H1 (cell line): ENCODE results near the gene ATXN8OS. TPM values are rescaled to one million over a fixed set of nuclear protein-coding genes. Genes with fewer than 3 reads are reported as not detected.

ENCODE experiments used
- CTCF ChIA-PET: fragments of 300-600 bp; sonication (Branson Sonifier 250); formaldehyde crosslinking; loops from one replicate; lab custom pipeline; 2021; ENCODE audit not compliant: partially characterized antibody; lab: Charles Lee
- POLR2A ChIA-PET: fragments of 300-600 bp; sonication (Branson Sonifier 250); formaldehyde crosslinking; loops from one replicate; lab custom pipeline; 2021; ENCODE audit warnings: inconsistent platforms; ENCODE audit not compliant: partially characterized antibody; lab: Charles Lee
- DNase-seq, 2 experiments: peaks; one replicate each; pipeline versions ENCODE4 v3.0.0 to v3.0.0-alpha.2; 2010 to 2022; ENCODE audit warnings: low spot score in 2 of 2, low read depth in 1 of 2, mixed read lengths in 1 of 2
- FAIRE-seq: peaks from 2 replicates; lab custom pipeline; 2011; peaks lifted over from hg19 to GRCh38; lab: Jason Lieb, UNC
- H2AFZ ChIP-seq: 2 replicates; pipeline ENCODE4 v1.8.1; 2012; ENCODE audit warnings: low read length, inconsistent platforms
- H2AK5ac ChIP-seq: 2 replicates; pipeline ENCODE4 v1.6.1; 2013; ENCODE audit warnings: low read depth, low read length
- H2BK120ac ChIP-seq: replicated peaks from 2 replicates; pipeline ENCODE3; 2013; ENCODE audit warnings: low read depth, low read length, inconsistent platforms
- H2BK12ac ChIP-seq: 2 replicates; pipeline ENCODE4 v1.6.1; 2013; ENCODE audit warnings: low read depth, low read length
- H2BK15ac ChIP-seq: 2 replicates; pipeline ENCODE4 v1.6.1; 2013; ENCODE audit warnings: low read length
- H2BK20ac ChIP-seq: 2 replicates; pipeline ENCODE4 v1.6.1; 2013; ENCODE audit warnings: low read length
- H2BK5ac ChIP-seq: 2 replicates; pipeline ENCODE4 v1.6.1; 2013; ENCODE audit warnings: low read depth, low read length
- H3K14ac ChIP-seq: 2 replicates; pipeline ENCODE4 v1.6.1; 2013; ENCODE audit warnings: inconsistent platforms; ENCODE audit not compliant: insufficient read length
- H3K18ac ChIP-seq: 2 replicates; pipeline ENCODE4 v1.6.1; 2013; ENCODE audit warnings: low read length; ENCODE audit errors: extremely low read depth
- H3K23ac ChIP-seq: 2 replicates; pipeline ENCODE4 v1.6.1; 2013; ENCODE audit warnings: inconsistent platforms; ENCODE audit not compliant: insufficient read length
- H3K23me2 ChIP-seq: 2 replicates; pipeline ENCODE4 v1.6.1; 2013; ENCODE audit warnings: low read depth, low read length
- H3K27ac ChIP-seq: 2 replicates; pipeline ENCODE4 v1.6.1; 2011; ENCODE audit warnings: low read depth, low read length, inconsistent platforms
- H3K27me3 ChIP-seq, 4 experiments: replicated peaks in 1 of 4; 1 replicate in 1 of 4; 2 replicates in 3 of 4; pipeline versions ENCODE4 v1.6.1 to v1.8.1; 2011 to 2013; ENCODE audit warnings: low read length in 3 of 4, mild to moderate bottlenecking in 3 of 4, inconsistent platforms in 2 of 4, mixed read lengths in 2 of 4, moderate library complexity in 1 of 4; ENCODE audit not compliant: control insufficient read depth in 3 of 4, insufficient read depth in 3 of 4; ENCODE audit errors: extremely low read depth in 1 of 4
- H3K36me3 ChIP-seq, 4 experiments: 2 replicates each; pipeline versions ENCODE4 v1.6.1 to v1.8.1; 2011 to 2013; ENCODE audit warnings: mild to moderate bottlenecking in 4 of 4, low read length in 3 of 4, moderate library complexity in 2 of 4, control low read depth in 1 of 4, inconsistent platforms in 1 of 4; ENCODE audit not compliant: insufficient read depth in 4 of 4, control insufficient read depth in 2 of 4
- H3K4ac ChIP-seq: replicated peaks from 2 replicates; pipeline ENCODE3; 2013; ENCODE audit warnings: low read length, low read depth, mixed read lengths, inconsistent platforms; ENCODE audit not compliant: insufficient read length
- H3K4me1 ChIP-seq, 4 experiments: replicated peaks in 1 of 4; 1 replicate in 1 of 4; 2 replicates in 3 of 4; pipeline versions ENCODE4 v1.6.1 to v1.8.1; 2011 to 2013; ENCODE audit warnings: low read length in 3 of 4, inconsistent platforms in 2 of 4, mixed read lengths in 1 of 4; ENCODE audit not compliant: insufficient read depth in 4 of 4, control insufficient read depth in 3 of 4
- H3K4me2 ChIP-seq, 2 experiments: 2 replicates each; pipeline versions ENCODE4 v1.6.1 to v1.8.1; 2011 to 2013; ENCODE audit warnings: low read depth in 2 of 2, low read length in 2 of 2, control low read depth in 1 of 2, inconsistent platforms in 1 of 2, mild to moderate bottlenecking in 1 of 2; ENCODE audit not compliant: insufficient read depth in 1 of 2
- H3K4me3 ChIP-seq, 4 experiments: fragments of 200-600, 300-600 bp in 1 of 4; sonication (generic), shearing (Covaris generic), sonication (Bioruptor Twin) in 1 of 4; 2 replicates each; pipeline versions ENCODE4 v1.5.1 to v1.8.1; 2011 to 2016; ENCODE audit warnings: low read length in 4 of 4, low read depth in 3 of 4, control low read depth in 2 of 4, inconsistent platforms in 2 of 4, mild to moderate bottlenecking in 2 of 4, mixed read lengths in 1 of 4, moderate library complexity in 1 of 4; ENCODE audit not compliant: insufficient read depth in 2 of 4; ENCODE audit errors: extremely low read depth in 1 of 4
- H3K56ac ChIP-seq: replicated peaks from 2 replicates; pipeline ENCODE3; 2013; ENCODE audit warnings: low read depth, mild to moderate bottlenecking, mixed read lengths, low read length, inconsistent platforms; ENCODE audit not compliant: insufficient read length
- H3K79me1 ChIP-seq: 2 replicates; pipeline ENCODE4 v1.6.1; 2013; ENCODE audit warnings: low read depth, low read length, control low read depth
- H3K79me2 ChIP-seq, 2 experiments: 2 replicates each; pipeline versions ENCODE4 v1.6.1 to v1.8.1; 2012 to 2013; ENCODE audit warnings: low read length in 2 of 2, mild to moderate bottlenecking in 2 of 2, inconsistent platforms in 1 of 2; ENCODE audit not compliant: insufficient read depth in 2 of 2, control insufficient read depth in 1 of 2
- H3K9ac ChIP-seq, 4 experiments: replicated peaks in 1 of 4; 1 replicate in 1 of 4; 2 replicates in 3 of 4; pipeline versions ENCODE4 v1.6.1 to v1.8.1; 2011 to 2013; ENCODE audit warnings: low read depth in 3 of 4, low read length in 3 of 4, control low read depth in 2 of 4, mild to moderate bottlenecking in 2 of 4, moderate library complexity in 2 of 4, inconsistent platforms in 1 of 4; ENCODE audit errors: extremely low read depth in 1 of 4
- H3K9me3 ChIP-seq, 2 experiments: 2 replicates each; pipeline versions ENCODE4 v1.6.1 to v1.8.1; 2012 to 2013; ENCODE audit warnings: mild to moderate bottlenecking in 2 of 2, moderate library complexity in 2 of 2, control low read depth in 1 of 2, inconsistent platforms in 1 of 2, low read depth in 1 of 2, low read length in 1 of 2, mixed read lengths in 1 of 2; ENCODE audit not compliant: insufficient read depth in 2 of 2
- H4K20me1 ChIP-seq, 2 experiments: replicated peaks in 1 of 2; 2 replicates each; pipeline versions ENCODE3 to v1.8.1; 2011 to 2013; ENCODE audit warnings: inconsistent platforms in 2 of 2, low read length in 2 of 2, mild to moderate bottlenecking in 1 of 2; ENCODE audit not compliant: insufficient read depth in 2 of 2, control insufficient read depth in 1 of 2
- H4K5ac ChIP-seq: 2 replicates; pipeline ENCODE4 v1.6.1; 2013; ENCODE audit warnings: low read length, low read depth, mixed read lengths, inconsistent platforms; ENCODE audit not compliant: insufficient read length
- H4K8ac ChIP-seq: 2 replicates; pipeline ENCODE4 v1.8.0; 2013; ENCODE audit warnings: mild to moderate bottlenecking, moderate library complexity, low read length, inconsistent platforms; ENCODE audit not compliant: insufficient read depth; ENCODE audit errors: extremely low read depth
- H4K91ac ChIP-seq: replicated peaks from 2 replicates; pipeline ENCODE3; 2013; ENCODE audit warnings: low read length, mixed read lengths, inconsistent platforms; ENCODE audit not compliant: insufficient read length
- BCL11A ChIP-seq, 2 experiments: IDR thresholded peaks; one replicate each; pipeline ENCODE4 v1.6.1; 2011; ENCODE audit warnings: low read depth in 2 of 2, low read length in 2 of 2, mild to moderate bottlenecking in 2 of 2
- CBX5 ChIP-seq: fragments of 300-800, 300-1000 bp; sonication (generic); IDR thresholded peaks from 2 replicates; pipeline ENCODE4 v1.7.1; 2016; ENCODE audit warnings: antibody characterized with exemption, low read length, low read depth
- HDAC6 ChIP-seq: IDR thresholded peaks from one replicate; pipeline ENCODE4 v1.7.1; 2012; ENCODE audit warnings: low read depth, mild to moderate bottlenecking, inconsistent platforms, low read length, moderate library complexity
- KDM4A ChIP-seq: IDR thresholded peaks from one replicate; pipeline ENCODE4 v1.7.1; 2012; ENCODE audit warnings: low read depth, mild to moderate bottlenecking, moderate library complexity, low read length, inconsistent platforms; ENCODE audit not compliant: severe bottlenecking
- KDM5A ChIP-seq: fragments of 200-600 bp; IDR thresholded peaks from 2 replicates; pipeline ENCODE4 v1.7.1; 2012; ENCODE audit warnings: mild to moderate bottlenecking, low read length, inconsistent platforms, mixed read lengths
- NANOG ChIP-seq: IDR thresholded peaks from 2 replicates; pipeline ENCODE4 v1.6.1; 2011; ENCODE audit warnings: low read length, low read depth, mild to moderate bottlenecking, inconsistent platforms; ENCODE audit not compliant: insufficient read depth, poor library complexity, severe bottlenecking
- POLR2A ChIP-seq, 2 experiments: IDR thresholded peaks; 1 replicate in 1 of 2; 2 replicates in 1 of 2; pipeline ENCODE4 v1.6.1; 2011; ENCODE audit warnings: low read depth in 2 of 2, low read length in 2 of 2, mild to moderate bottlenecking in 2 of 2; ENCODE audit errors: control extremely low read depth in 1 of 2
- SUZ12 ChIP-seq: fragments of 200-600 bp; sonication (generic); IDR thresholded peaks from 2 replicates; pipeline ENCODE4 v1.6.1; 2012; ENCODE audit warnings: mild to moderate bottlenecking, inconsistent platforms, low read length, moderate library complexity, mixed read lengths
- USF2 ChIP-seq: IDR thresholded peaks from 2 replicates; pipeline ENCODE4 v1.6.1; 2011; ENCODE audit warnings: low read length, improper control_type of control experiment
- WGBS, 2 experiments: shearing (Covaris generic) in 1 of 2; methylation state at CpG; one replicate each; pipeline versions ENCODE4 v1.1.6 to v1.1.7; 2013 to 2015; ENCODE audit warnings: low lambda C conversion rate in 2 of 2, mixed read lengths in 2 of 2, inconsistent platforms in 1 of 2, low coverage in 1 of 2, missing lambda C conversion rate in 1 of 2; ENCODE audit not compliant: insufficient replicate concordance in 2 of 2, insufficient coverage in 1 of 2, insufficient read length in 1 of 2; ENCODE audit errors: extremely low coverage in 1 of 2, missing lambda C conversion rate in 1 of 2; 5-methylcytosine and 5-hydroxymethylcytosine counted together
- polyA plus RNA-seq, 7 experiments: library from polyadenylated mRNA; depleted of rRNA in 3 of 7; stranded (reverse) in 5 of 7; unstranded in 2 of 7; fragments of >200 nt in 5 of 7; fragments of 200-250 nt in 2 of 7; gene quantifications; 1 replicate in 5 of 7; 2 replicates in 1 of 7; 4 replicates in 1 of 7; pipeline versions ENCODE4 v1.2.1 to v1.2.3, GENCODE V29; 2011 to 2013; ENCODE audit warnings: missing spikeins in 2 of 7, mixed read lengths in 2 of 7
- total RNA-seq: library from RNA; stranded (reverse); fragmentation: NEBNext Ultra II Directional; extraction: Animal tissue kit (Norgen Biotek cat#: 25700); gene quantifications from 2 replicates; pipeline ENCODE4 v1.2.1, GENCODE V29; 2021

ATXN8OS gene
- total and polyA plus RNA-seq, 2 of the 8 experiments (the other 6 are each of a cell fraction or from before 2014, with no cell fraction given), result not detected

GRCh38 chr13:70080012-70080411, 27.6 kb upstream of the ATXN8OS start:
- H3K27ac ChIP-seq, result no peak overlapping the region
- no peak overlapping the region for H3K4me2 ChIP-seq
- no peak overlapping the region for H2BK12ac ChIP-seq
- no peaks in the 10 kb centered on the region for H3K36me3 ChIP-seq
- no peak for FAIRE-seq
- no peak overlapping the region for H3K9ac ChIP-seq
- H3K23ac ChIP-seq, result no peak overlapping the region
- no peak overlapping the region for H3K14ac ChIP-seq
- no peak overlapping the region for H3K18ac ChIP-seq
- H3K27me3 ChIP-seq, result no peaks in the 10 kb centered on the region
- no peak overlapping the region for H3K56ac ChIP-seq
- ChIA-PET CTCF (no interaction called here), POLR2A (no interaction called here)
- H2BK20ac ChIP-seq, result no peak overlapping the region
- H3K79me2 ChIP-seq, result no peaks in the 10 kb centered on the region
- H2BK15ac ChIP-seq, result no peak overlapping the region
- WGBS, 2 experiments, result 90% methylated on average over 4 of the region's 4 CpGs; no CpG with 5 or more reads in 1 of the 2 experiments
- H4K20me1 ChIP-seq, result no peaks in the 10 kb centered on the region
- H2BK120ac ChIP-seq, result no peak overlapping the region
- H2AFZ ChIP-seq, result peak overlapping the region; percentile 78; the same call in 1 of the 2 replicates
- no peak for DNase-seq
- no peaks in the 10 kb centered on the region for H3K23me2 ChIP-seq
- no peaks in the 10 kb centered on the region for H3K9me3 ChIP-seq
- no peak overlapping the region for H2AK5ac ChIP-seq
- H4K5ac ChIP-seq, result no peak overlapping the region
- H3K4me1 ChIP-seq, result no peaks in the 10 kb centered on the region
- no peaks in the 10 kb centered on the region for H3K79me1 ChIP-seq
- H2BK5ac ChIP-seq, result no peak overlapping the region
- no peak overlapping the region for H4K91ac ChIP-seq
- no peak overlapping the region for H4K8ac ChIP-seq
- no peak overlapping the region for H3K4me3 ChIP-seq
- H3K4ac ChIP-seq, result no peak overlapping the region
- TF ChIP-seq POLR2A (IDR thresholded peaks at IDR 0.05; ENCODE audit: control extremely low read depth in 1 of 2, low read depth in 2 of 2, low read length in 2 of 2), result no peak
- no peak for TF ChIP-seq KDM4A
- no peak for TF ChIP-seq CBX5
- TF ChIP-seq KDM5A, result no peak
- TF ChIP-seq BCL11A (IDR thresholded peaks at IDR 0.05; ENCODE audit: low read depth in 2 of 2, low read length in 2 of 2), result no peak
- TF ChIP-seq HDAC6, result no peak
- TF ChIP-seq USF2, result no peak
- no peak for TF ChIP-seq SUZ12
- TF ChIP-seq NANOG, result no peak
